GM18498 (cell line): Measurements from ENCODE around the gene PSTPIP2.
A peak's percentile ranks its signal among the peaks of the same experiment; 100 is the strongest.

Experiments
- ATAC-seq: cut with Tn5 transposase; IDR thresholded peaks from one replicate; pipeline ENCODE4 v1.9.1; 2021; ENCODE audit warnings: mild to moderate bottlenecking, moderate library complexity; ENCODE audit not compliant: unreplicated experiment

Gene PSTPIP2

GRCh38 chr18:45940724-45941123 is 131.3 kb downstream of the PSTPIP2 start:
- ATAC-seq, result no peak

GRCh38 chr18:45939236-45939635 is 132.8 kb downstream of the PSTPIP2 start:
- ATAC-seq, result no peak

- peak; percentile 37 for ATAC-seq
Observed at GRCh38 chr18:45938488-45938935, 133.5 kb downstream of the PSTPIP2 start.

DNA sequence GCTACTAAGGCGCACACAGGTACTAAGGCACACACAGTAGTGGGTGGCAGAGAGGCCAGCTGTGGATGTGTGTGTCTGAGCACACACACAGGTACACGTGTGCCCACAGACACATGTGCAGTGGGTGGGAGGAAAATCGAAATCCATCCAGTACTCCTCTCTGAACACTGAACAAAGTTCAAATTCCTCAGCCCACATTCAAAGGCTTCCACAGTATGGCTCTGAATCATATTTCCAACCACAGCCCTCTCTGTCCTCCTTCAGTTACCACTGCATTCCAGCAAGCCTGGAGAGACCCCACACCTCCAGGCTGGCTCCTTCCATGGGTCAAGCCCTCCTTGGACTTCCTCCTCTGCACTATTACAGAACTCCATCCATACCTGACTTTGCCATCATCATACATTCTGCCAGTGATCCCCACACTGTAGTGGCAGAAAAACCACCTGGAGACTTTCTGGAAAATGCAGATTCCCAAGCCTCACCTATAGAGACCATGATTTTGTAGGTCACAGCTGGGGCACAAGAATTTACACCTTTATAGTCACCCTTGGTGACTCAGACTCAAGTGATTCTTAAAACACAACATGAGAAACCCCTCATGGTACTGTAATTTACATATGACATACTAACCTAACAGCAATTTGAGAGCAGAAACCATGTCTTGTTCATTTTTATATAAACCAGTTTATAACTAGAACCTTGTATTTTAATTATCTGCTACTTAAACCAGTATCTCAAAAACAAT is 136.3 kb downstream of the PSTPIP2 start:
- no peak for ATAC-seq
